ENCODE results near the gene MVB12B. TPM values are rescaled to one million over a fixed set of nuclear protein-coding genes. Genes with fewer than 3 reads are reported as not detected.

The MVB12B gene
- total RNA-seq, 4 donors from 2014 or later, result 15.7 to 27.3 (median 22.7) TPM

- WGBS, 2 donors (ENCODE audit: low coverage in 1 of 2), result 79 to 100% methylated on average over 1 to 8 of the region's 8 CpGs
- Histone ChIP-seq H3K27ac (no peak overlapping the region), H3K36me3 (no peaks in the 10 kb centered on the region), H3K9me3 (no peaks in the 10 kb centered on the region), H3K4me1 (no peaks in the 10 kb centered on the region), H3K4me3 (no peak overlapping the region), H3K27me3 (no peaks in the 10 kb centered on the region)
- no peak for DNase-seq
- TF ChIP-seq EP300 (IDR thresholded peaks at IDR 0.05; ENCODE audit: low read depth) (no peak), CTCF (IDR thresholded peaks at IDR 0.05) (no peak), POLR2A (IDR thresholded peaks at IDR 0.05) (no peak), POLR2AphosphoS5 (IDR thresholded peaks at IDR 0.05) (no peak)
- intact Hi-C loops (cut with DNase I; ENCODE audit: low total_unique reads), result no loop called here
- in situ Hi-C loops (cut with MboI; ENCODE audit: low pct_ligation_motif_present in 1 of 4, low pct_unique_long_range_greater_than_20kb in 1 of 4, low sequenced_read_pairs in 3 of 4), result loop anchor here (5.0 to 25.0 kb wide), 5 partner anchors 85 to 185 kb away; no protein-coding TSS in a partner anchor
Measured at GRCh38 chr9:126309427-126310189, 17.0 kb upstream of the MVB12B start.

- H3K9me3 ChIP-seq, result no peaks in the 10 kb centered on the region
- no peaks in the 10 kb centered on the region for H3K36me3 ChIP-seq
- in situ Hi-C loops (cut with MboI; ENCODE audit: low pct_ligation_motif_present in 1 of 4, low pct_unique_long_range_greater_than_20kb in 1 of 4, low sequenced_read_pairs in 3 of 4), result loop anchor here (5.0 to 25.0 kb wide), 3 partner anchors 84 to 174 kb away; no protein-coding TSS in a partner anchor
- H3K4me1 ChIP-seq, result no peaks in the 10 kb centered on the region
- H3K4me3 ChIP-seq, result no peak overlapping the region
- no peak for DNase-seq
- H3K27ac ChIP-seq, result no peak overlapping the region
- no peaks in the 10 kb centered on the region for H3K27me3 ChIP-seq
- 90 to 91% methylated on average over 3 to 5 of the region's 5 CpGs for WGBS, 2 donors (ENCODE audit: low coverage in 1 of 2)
- TF ChIP-seq POLR2A (IDR thresholded peaks at IDR 0.05) (no peak), POLR2AphosphoS5 (IDR thresholded peaks at IDR 0.05) (no peak), EP300 (IDR thresholded peaks at IDR 0.05; ENCODE audit: low read depth) (no peak), CTCF (IDR thresholded peaks at IDR 0.05) (no peak)
- intact Hi-C loops (cut with DNase I; ENCODE audit: low total_unique reads), result no loop called here
Measured at GRCh38 chr9:126312584-126313551, 13.8 kb upstream of the MVB12B start.

- H3K36me3 ChIP-seq, result no peaks in the 10 kb centered on the region
- in situ Hi-C loops (cut with MboI; ENCODE audit: low pct_ligation_motif_present in 1 of 4, low pct_unique_long_range_greater_than_20kb in 1 of 4, low sequenced_read_pairs in 3 of 4), result loop anchor here (10.0 to 25.0 kb wide), 2 partner anchors 159 to 171 kb away; no protein-coding TSS in a partner anchor
- TF ChIP-seq EP300 (IDR thresholded peaks at IDR 0.05; ENCODE audit: low read depth) (no peak), POLR2A (IDR thresholded peaks at IDR 0.05) (no peak), POLR2AphosphoS5 (IDR thresholded peaks at IDR 0.05) (no peak), CTCF (IDR thresholded peaks at IDR 0.05) (no peak)
- no peak overlapping the region for H3K4me3 ChIP-seq
- H3K9me3 ChIP-seq, result no peaks in the 10 kb centered on the region
- no peaks in the 10 kb centered on the region for H3K4me1 ChIP-seq
- WGBS, 2 donors (ENCODE audit: low coverage in 1 of 2), result 91 to 93% methylated on average over 2 to 3 of the region's 3 CpGs
- no peak for DNase-seq
- H3K27ac ChIP-seq, result no peak overlapping the region
- H3K27me3 ChIP-seq, result no peaks in the 10 kb centered on the region
- intact Hi-C loops (cut with DNase I; ENCODE audit: low total_unique reads), result no loop called here
Measured at GRCh38 chr9:126316085-126316655, 10.5 kb upstream of the MVB12B start.
